B cell (primary cell): Measurements from ENCODE around the gene RNF175. TPM values are rescaled to one million over a fixed set of nuclear protein-coding genes. Genes with fewer than 3 reads are reported as not detected.

Experiments
- ATAC-seq: fragments of 200-7000 bp; cut with Tn5 transposase; one replicate; pipeline ENCODE4 v1.10.0; 2021; ENCODE audit warnings: low read depth, mild to moderate bottlenecking, moderate number of reproducible peaks, moderate library complexity
- CTCF ChIA-PET: fragments of 350-600 bp; sonication (Branson Sonifier 250); formaldehyde crosslinking; loops from one replicate; lab custom pipeline; 2021; ENCODE audit warnings: antibody characterized with exemption, inconsistent platforms; lab: Charles Lee
- POLR2A ChIA-PET: fragments of 350-600 bp; sonication (Branson Sonifier 250); formaldehyde crosslinking; loops from one replicate; lab custom pipeline; 2021; ENCODE audit warnings: antibody characterized with exemption; lab: Charles Lee
- DNase-seq: peaks from one replicate; pipeline ENCODE4 v3.0.0; 2013
- H2AFZ ChIP-seq: 2 replicates; pipeline ENCODE4 v1.6.1; 2012; ENCODE audit warnings: mild to moderate bottlenecking, low read depth, low read length; ENCODE audit not compliant: insufficient read depth, poor library complexity, severe bottlenecking
- H3K27ac ChIP-seq, 2 donors: 1 replicate in 1 of 2; 2 replicates in 1 of 2; pipeline ENCODE4 v1.5.1; 2012 to 2013; ENCODE audit warnings: low read length in 2 of 2, mild to moderate bottlenecking in 2 of 2, moderate library complexity in 1 of 2
- H3K27me3 ChIP-seq, 4 experiments: fragments of 200-600 bp in 1 of 4; sonication (generic) in 1 of 4; replicated peaks in 1 of 4; 1 replicate in 2 of 4; 2 replicates in 2 of 4; pipeline versions ENCODE4 v1.6.1 to v1.7.0; 2013 to 2016; ENCODE audit warnings: low read length in 3 of 4, mild to moderate bottlenecking in 2 of 4, mixed read lengths in 1 of 4, moderate library complexity in 1 of 4; ENCODE audit not compliant: insufficient read depth in 4 of 4, control insufficient read depth in 3 of 4; ENCODE audit errors: control extremely low read depth in 1 of 4
- H3K36me3 ChIP-seq, 2 experiments: replicated peaks in 1 of 2; 1 replicate in 1 of 2; 2 replicates in 1 of 2; pipeline versions ENCODE4 v1.6.1 to v1.7.1; 2013; ENCODE audit warnings: low read length in 1 of 2; ENCODE audit not compliant: insufficient read depth in 2 of 2, control insufficient read depth in 1 of 2; ENCODE audit errors: control extremely low read depth in 1 of 2, extremely low read depth in 1 of 2
- H3K4me1 ChIP-seq, 2 donors: fragments of 200-600 bp in 1 of 2; sonication (generic) in 1 of 2; 1 replicate in 1 of 2; 2 replicates in 1 of 2; pipeline versions ENCODE4 v1.5.1 to v1.6.1; 2013 to 2017; ENCODE audit warnings: low read length in 2 of 2; ENCODE audit not compliant: control insufficient read depth in 2 of 2, insufficient read depth in 2 of 2
- H3K4me2 ChIP-seq: replicated peaks from 2 replicates; pipeline ENCODE3; 2012; ENCODE audit warnings: mild to moderate bottlenecking, low read depth, low read length; ENCODE audit not compliant: poor library complexity, severe bottlenecking
- H3K4me3 ChIP-seq, 5 experiments: fragments of 200-600 bp in 1 of 5; sonication (generic) in 1 of 5; 1 replicate in 3 of 5; 2 replicates in 2 of 5; pipeline versions ENCODE4 v1.5.1 to v1.7.0; 2011 to 2016; ENCODE audit warnings: low read length in 4 of 5, mild to moderate bottlenecking in 4 of 5, low read depth in 2 of 5, control low read depth in 1 of 5, moderate library complexity in 1 of 5; ENCODE audit not compliant: insufficient read depth in 1 of 5; ENCODE audit errors: control extremely low read depth in 1 of 5, extremely low read depth in 1 of 5
- H3K79me2 ChIP-seq: fragments of 200-600 bp; sonication (generic); one replicate; pipeline ENCODE4 v1.6.0; 2016; ENCODE audit warnings: low read length; ENCODE audit not compliant: control insufficient read depth, insufficient read depth
- H3K9ac ChIP-seq: fragments of 200-600 bp; sonication (generic); 2 replicates; pipeline ENCODE4 v1.6.1; 2017; ENCODE audit warnings: mild to moderate bottlenecking, low read length, moderate library complexity
- H3K9me3 ChIP-seq, 3 donors: one replicate each; pipeline versions ENCODE4 v1.6.1 to v1.7.1; 2013; ENCODE audit warnings: low read length in 2 of 3; ENCODE audit not compliant: control insufficient read depth in 2 of 3, insufficient read depth in 1 of 3; ENCODE audit errors: control extremely low read depth in 1 of 3
- H4K20me1 ChIP-seq: 2 replicates; pipeline ENCODE4 v1.6.0; 2012; ENCODE audit warnings: mild to moderate bottlenecking, low read length; ENCODE audit not compliant: insufficient read depth, control insufficient read depth, poor library complexity, severe bottlenecking
- H3K27ac Mint-ChIP-seq: one replicate; pipeline ENCODE4 v1.8.0; 2021; ENCODE audit warnings: mixed read lengths
- H3K27me3 Mint-ChIP-seq: one replicate; pipeline ENCODE4 v1.8.0; 2021; ENCODE audit warnings: mixed read lengths
- H3K4me1 Mint-ChIP-seq: one replicate; pipeline ENCODE4 v1.8.0; 2021; ENCODE audit warnings: mixed read lengths
- H3K4me3 Mint-ChIP-seq: one replicate; pipeline ENCODE4 v1.8.0; 2021; ENCODE audit warnings: mixed read lengths
- H3K9me3 Mint-ChIP-seq: one replicate; pipeline ENCODE4 v1.8.0; 2022; ENCODE audit warnings: mixed read lengths; ENCODE audit not compliant: insufficient read depth
- EZH2 ChIP-seq: IDR thresholded peaks from 2 replicates; pipeline ENCODE4 v1.6.1; 2012; ENCODE audit warnings: borderline replicate concordance, low read depth, mild to moderate bottlenecking, moderate library complexity, low read length; ENCODE audit not compliant: insufficient read depth, poor library complexity, severe bottlenecking
- WGBS: methylation state at CpG from one replicate; pipeline ENCODE4 v1.1.5; 2013; ENCODE audit warnings: missing lambda C conversion rate; ENCODE audit not compliant: insufficient coverage; 5-methylcytosine and 5-hydroxymethylcytosine counted together
- intact Hi-C: fragments of 100-400 bp; cut with micrococcal nuclease; formaldehyde crosslinking; loops from one replicate; pipeline ENCODE4 v1.10.0; 2022
- polyA plus RNA-seq: library from polyadenylated mRNA; depleted of rRNA; stranded (reverse); fragments of >200 nt; gene quantifications from 2 replicates; pipeline ENCODE4 v1.2.3, GENCODE V29; 2012
- total RNA-seq, 2 donors: library from RNA; stranded (reverse); fragments of 120-200 nt in 1 of 2; gene quantifications; 1 replicate in 1 of 2; 2 replicates in 1 of 2; pipeline versions ENCODE4 v1.2.3 to v1.2.4, GENCODE V29; 2013 to 2022
- TF ChIP-seq, protein P1 (sequence below): fragments of 200-600 bp; IDR thresholded peaks from one replicate; pipeline ENCODE4 v1.8.0; 2022; ENCODE audit warnings: antibody characterized with exemption, mild to moderate bottlenecking

Gene RNF175
- total and polyA plus RNA-seq, 2 donors (not counting 1 experiment from before 2014, with no cell fraction given) = not detected

DNA sequence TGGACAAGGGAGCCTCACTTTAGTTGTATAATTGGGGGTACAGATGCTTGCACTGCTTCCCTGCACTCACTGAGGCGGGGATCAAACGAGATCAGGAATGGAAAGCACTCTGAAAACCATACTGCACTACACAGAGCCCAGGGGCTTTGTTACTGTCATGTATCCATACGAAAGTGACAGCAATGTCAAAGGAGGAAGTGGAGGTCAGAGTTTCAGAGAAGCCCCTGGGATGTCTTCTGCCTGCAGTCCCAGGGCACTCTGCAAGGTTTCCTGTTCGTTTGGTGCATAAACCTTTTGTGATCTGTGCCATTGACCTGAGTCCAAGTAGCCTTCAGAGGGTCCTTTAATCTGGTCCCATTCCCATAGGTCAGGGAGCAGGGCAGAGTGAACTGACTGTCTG, 31.2 kb downstream of the RNF175 start:
- TF ChIP-seq, protein P1, sequence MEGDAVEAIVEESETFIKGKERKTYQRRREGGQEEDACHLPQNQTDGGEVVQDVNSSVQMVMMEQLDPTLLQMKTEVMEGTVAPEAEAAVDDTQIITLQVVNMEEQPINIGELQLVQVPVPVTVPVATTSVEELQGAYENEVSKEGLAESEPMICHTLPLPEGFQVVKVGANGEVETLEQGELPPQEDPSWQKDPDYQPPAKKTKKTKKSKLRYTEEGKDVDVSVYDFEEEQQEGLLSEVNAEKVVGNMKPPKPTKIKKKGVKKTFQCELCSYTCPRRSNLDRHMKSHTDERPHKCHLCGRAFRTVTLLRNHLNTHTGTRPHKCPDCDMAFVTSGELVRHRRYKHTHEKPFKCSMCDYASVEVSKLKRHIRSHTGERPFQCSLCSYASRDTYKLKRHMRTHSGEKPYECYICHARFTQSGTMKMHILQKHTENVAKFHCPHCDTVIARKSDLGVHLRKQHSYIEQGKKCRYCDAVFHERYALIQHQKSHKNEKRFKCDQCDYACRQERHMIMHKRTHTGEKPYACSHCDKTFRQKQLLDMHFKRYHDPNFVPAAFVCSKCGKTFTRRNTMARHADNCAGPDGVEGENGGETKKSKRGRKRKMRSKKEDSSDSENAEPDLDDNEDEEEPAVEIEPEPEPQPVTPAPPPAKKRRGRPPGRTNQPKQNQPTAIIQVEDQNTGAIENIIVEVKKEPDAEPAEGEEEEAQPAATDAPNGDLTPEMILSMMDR = no peak
- TF ChIP-seq EZH2 = no peak
- Mint-ChIP-seq H3K4me3 (peak overlapping the region; percentile 49), H3K4me1 (peaks cover 48% of the 10 kb centered on the region), H3K9me3 (no peaks in the 10 kb centered on the region), H3K27ac (peak overlapping the region; percentile 46), H3K27me3 (no peaks in the 10 kb centered on the region)
- ATAC-seq (peak; percentile 83), DNase-seq (peak; percentile 45)
- no peaks in the 10 kb centered on the region for H3K79me2 ChIP-seq
- WGBS = 27% methylated on average over 3 of the region's 4 CpGs
- POLR2A ChIA-PET = no interaction called here
- CTCF ChIA-PET = interaction anchor here (0.9 to 1.8 kb wide), 3 partner anchors 22 to 94 kb away, joined by 3 to 6 read pairs (median 3); no protein-coding TSS in a partner anchor
- no peak overlapping the region for H3K4me3 ChIP-seq
- intact Hi-C loops = no loop called here
- H3K27me3 ChIP-seq = no peaks in the 10 kb centered on the region
- no peaks in the 10 kb centered on the region for H3K36me3 ChIP-seq
- peak overlapping the region; percentile 29 for H3K4me2 ChIP-seq
- no peaks in the 10 kb centered on the region for H3K9me3 ChIP-seq
- H2AFZ ChIP-seq = no peak overlapping the region
- H3K27ac ChIP-seq = no peak overlapping the region
- H3K9ac ChIP-seq = no peak overlapping the region
- H3K4me1 ChIP-seq = peaks cover 44 to 45% of the 10 kb centered on the region in 2 donors
- H4K20me1 ChIP-seq = no peaks in the 10 kb centered on the region

GRCh38 chr4:153728151-153728550, 31.7 kb downstream of the RNF175 start:
- H3K27ac Mint-ChIP-seq = peak overlapping the region; percentile 46
- WGBS = no CpG with 5 or more reads among the region's 5 CpGs
- H3K79me2 ChIP-seq = no peaks in the 10 kb centered on the region

More at GRCh38 chr4:153728151-153728550, 31.7 kb downstream of the RNF175 start:
- Histone ChIP-seq H3K27ac (no peak overlapping the region), H3K9me3 (no peaks in the 10 kb centered on the region), H3K4me2 (peak overlapping the region; percentile 29), H4K20me1 (no peaks in the 10 kb centered on the region), H3K27me3 (no peaks in the 10 kb centered on the region), H3K9ac (no peak overlapping the region), H3K4me3 (no peak overlapping the region), H3K4me1 (peaks cover 44 to 45% of the 10 kb centered on the region in 2 donors), H2AFZ (no peak overlapping the region), H3K36me3 (no peaks in the 10 kb centered on the region)
- POLR2A ChIA-PET = no interaction called here
- CTCF ChIA-PET = interaction anchor here (1.5 to 1.8 kb wide), 2 partner anchors 22 to 94 kb away, joined by 3 to 6 read pairs; no protein-coding TSS in a partner anchor
- peak overlapping the region; percentile 49 for H3K4me3 Mint-ChIP-seq
- intact Hi-C loops = no loop called here
- DNase-seq (peak; percentile 12), ATAC-seq (no peak)
- H3K4me1 Mint-ChIP-seq = peaks cover 48% of the 10 kb centered on the region
- H3K9me3 Mint-ChIP-seq = no peaks in the 10 kb centered on the region
- H3K27me3 Mint-ChIP-seq = no peaks in the 10 kb centered on the region
- TF ChIP-seq, protein P1 = no peak
- no peak for TF ChIP-seq EZH2
